Osteoblast (primary cell): ENCODE results near the gene GRIN2C. TPM values are rescaled to one million over a fixed set of nuclear protein-coding genes. Genes with fewer than 3 reads are reported as not detected.

Experiments used
- DNase-seq: peaks from one replicate; pipeline ENCODE4 v3.0.0; 2011; ENCODE audit warnings: low spot score, mixed read lengths; ENCODE audit not compliant: insufficient read length; ENCODE audit errors: missing footprints
- H2AFZ ChIP-seq: 2 replicates; pipeline ENCODE4 v1.6.0; 2011; ENCODE audit warnings: mild to moderate bottlenecking, low read length
- H3K27ac ChIP-seq: 2 replicates; pipeline ENCODE4 v1.5.1; 2011; ENCODE audit warnings: mild to moderate bottlenecking, low read depth, low read length, moderate library complexity
- H3K27me3 ChIP-seq: 2 replicates; pipeline ENCODE4 v1.6.0; 2012; ENCODE audit warnings: mild to moderate bottlenecking, control low read depth, inconsistent platforms, low read length, moderate library complexity; ENCODE audit not compliant: insufficient read depth
- H3K36me3 ChIP-seq: 2 replicates; pipeline ENCODE4 v1.5.1; 2011; ENCODE audit warnings: mild to moderate bottlenecking, low read length, control low read depth, moderate library complexity; ENCODE audit not compliant: insufficient read depth
- H3K4me1 ChIP-seq: 2 replicates; pipeline ENCODE4 v1.5.1; 2011; ENCODE audit warnings: mild to moderate bottlenecking, low read length, control low read depth, moderate library complexity; ENCODE audit not compliant: insufficient read depth
- H3K4me2 ChIP-seq: 2 replicates; pipeline ENCODE4 v1.6.0; 2011; ENCODE audit warnings: mild to moderate bottlenecking, low read length; ENCODE audit not compliant: insufficient read depth
- H3K4me3 ChIP-seq: fragments of 200-600 bp; sonication (generic); 3 replicates; pipeline ENCODE4 v1.5.1; 2012; ENCODE audit warnings: mild to moderate bottlenecking, low read length, inconsistent platforms; ENCODE audit not compliant: insufficient read depth
- H3K79me2 ChIP-seq: 2 replicates; pipeline ENCODE4 v1.6.0; 2012; ENCODE audit warnings: mild to moderate bottlenecking, low read length, control low read depth, inconsistent platforms; ENCODE audit not compliant: insufficient read depth
- H3K9me3 ChIP-seq: 2 replicates; pipeline ENCODE4 v1.5.1; 2011; ENCODE audit warnings: low read depth, low read length, control low read depth
- H4K20me1 ChIP-seq: 2 replicates; pipeline ENCODE4 v1.6.0; 2012; ENCODE audit warnings: mild to moderate bottlenecking, low read length, control low read depth; ENCODE audit not compliant: insufficient read depth
- total RNA-seq: library from RNA; depleted of rRNA; stranded (reverse); fragments of >200 nt; gene quantifications from 2 replicates; pipeline ENCODE4 v1.2.3, GENCODE V29; 2012
- TF ChIP-seq, protein P1 (sequence below): IDR thresholded peaks from 2 replicates; pipeline ENCODE4 v1.5.1; 2011; ENCODE audit warnings: mild to moderate bottlenecking, low read depth, low read length, moderate library complexity; ENCODE audit errors: extremely low read depth

GRIN2C gene
- total RNA-seq, 1 donor: 0.72 TPM

DNA sequence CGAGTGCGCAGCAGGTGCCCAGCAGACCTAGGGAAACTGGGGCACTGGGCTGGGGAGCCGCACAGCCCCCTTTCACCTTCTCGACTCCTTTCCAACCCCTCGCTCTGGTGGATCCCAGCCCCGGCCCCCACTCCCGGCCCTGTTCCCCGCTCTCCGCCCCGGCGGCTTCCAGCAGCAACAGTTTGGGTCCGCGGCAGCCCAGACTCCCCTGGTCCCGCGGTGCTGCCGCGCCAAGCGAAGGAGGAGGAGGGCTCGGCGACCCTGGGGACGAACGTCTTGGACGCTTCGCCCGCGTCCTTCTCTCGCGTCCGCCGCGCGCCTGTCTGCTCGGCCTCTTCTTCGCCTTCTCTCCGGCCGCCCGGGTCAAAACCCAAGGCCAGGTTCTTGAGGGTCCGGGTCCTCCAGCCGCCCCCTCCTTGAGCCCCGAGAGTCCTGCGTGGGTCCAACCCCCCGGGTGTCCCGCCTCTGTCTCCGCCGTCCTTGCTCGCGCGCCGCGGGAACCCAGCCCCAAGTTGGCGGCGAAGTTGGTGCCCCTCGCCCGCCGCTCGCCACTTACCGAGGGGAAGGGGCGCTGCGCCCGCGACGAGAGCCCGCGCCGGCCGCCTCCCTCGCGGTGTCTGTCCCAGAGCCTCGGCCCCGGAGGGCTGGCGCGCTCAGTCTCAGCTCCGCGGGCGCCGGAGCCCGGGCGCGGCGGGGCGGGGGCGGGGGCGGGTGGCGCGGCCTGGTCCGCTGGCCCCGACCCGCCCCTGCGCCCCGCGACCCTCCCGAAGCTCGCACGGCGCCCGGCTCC is 1.4 kb upstream of the GRIN2C start:
- Histone ChIP-seq H3K27ac (no peak overlapping the region), H4K20me1 (no peaks in the 10 kb centered on the region), H3K36me3 (no peaks in the 10 kb centered on the region), H3K4me2 (no peak overlapping the region), H3K9me3 (no peaks in the 10 kb centered on the region), H3K4me3 (no peak overlapping the region), H2AFZ (no peak overlapping the region), H3K27me3 (peaks cover 50% of the 10 kb centered on the region), H3K79me2 (no peaks in the 10 kb centered on the region), H3K4me1 (no peaks in the 10 kb centered on the region)
- DNase-seq: no peak
- TF ChIP-seq, protein P1, sequence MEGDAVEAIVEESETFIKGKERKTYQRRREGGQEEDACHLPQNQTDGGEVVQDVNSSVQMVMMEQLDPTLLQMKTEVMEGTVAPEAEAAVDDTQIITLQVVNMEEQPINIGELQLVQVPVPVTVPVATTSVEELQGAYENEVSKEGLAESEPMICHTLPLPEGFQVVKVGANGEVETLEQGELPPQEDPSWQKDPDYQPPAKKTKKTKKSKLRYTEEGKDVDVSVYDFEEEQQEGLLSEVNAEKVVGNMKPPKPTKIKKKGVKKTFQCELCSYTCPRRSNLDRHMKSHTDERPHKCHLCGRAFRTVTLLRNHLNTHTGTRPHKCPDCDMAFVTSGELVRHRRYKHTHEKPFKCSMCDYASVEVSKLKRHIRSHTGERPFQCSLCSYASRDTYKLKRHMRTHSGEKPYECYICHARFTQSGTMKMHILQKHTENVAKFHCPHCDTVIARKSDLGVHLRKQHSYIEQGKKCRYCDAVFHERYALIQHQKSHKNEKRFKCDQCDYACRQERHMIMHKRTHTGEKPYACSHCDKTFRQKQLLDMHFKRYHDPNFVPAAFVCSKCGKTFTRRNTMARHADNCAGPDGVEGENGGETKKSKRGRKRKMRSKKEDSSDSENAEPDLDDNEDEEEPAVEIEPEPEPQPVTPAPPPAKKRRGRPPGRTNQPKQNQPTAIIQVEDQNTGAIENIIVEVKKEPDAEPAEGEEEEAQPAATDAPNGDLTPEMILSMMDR: no peak

DNA sequence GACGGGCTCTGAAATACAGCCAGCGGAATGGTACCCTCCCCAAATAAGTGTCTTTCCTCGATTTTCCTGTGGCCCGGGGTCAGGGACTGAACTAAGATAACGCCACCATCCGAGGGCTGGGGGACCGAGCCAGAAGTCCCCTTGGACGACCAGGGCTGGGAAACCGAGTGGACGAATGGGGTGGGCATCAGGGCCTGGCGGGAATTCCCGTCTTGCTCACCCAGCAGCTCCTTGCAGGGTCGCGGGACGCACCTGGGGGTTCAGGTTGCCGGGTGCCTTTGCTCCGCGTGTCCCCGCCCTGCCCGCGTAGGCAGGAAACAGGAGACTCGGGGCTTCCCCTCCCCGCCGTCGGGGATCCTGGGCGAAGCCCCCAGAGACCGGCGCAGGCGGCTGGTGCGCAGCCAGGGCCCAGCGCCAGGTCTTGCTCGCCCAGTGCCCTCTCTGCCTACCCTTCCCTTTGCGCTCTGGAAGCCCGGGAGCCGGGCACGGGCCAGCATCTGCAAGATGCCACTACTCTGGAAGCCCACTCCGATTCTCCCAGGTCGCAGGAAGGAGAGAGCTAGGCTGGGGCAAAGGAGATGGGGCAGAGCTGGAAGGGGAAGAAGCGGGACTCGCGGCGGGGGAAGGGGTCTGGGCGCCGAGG is 665 bp upstream of the GRIN2C start:
- Histone ChIP-seq H3K36me3 (no peaks in the 10 kb centered on the region), H3K27me3 (peaks cover 56% of the 10 kb centered on the region), H3K9me3 (no peaks in the 10 kb centered on the region), H4K20me1 (no peaks in the 10 kb centered on the region), H2AFZ (no peak overlapping the region), H3K4me2 (no peak overlapping the region), H3K27ac (no peak overlapping the region), H3K79me2 (no peaks in the 10 kb centered on the region), H3K4me3 (no peak overlapping the region), H3K4me1 (no peaks in the 10 kb centered on the region)
- DNase-seq: no peak
- TF ChIP-seq, protein P1: no peak

DNA sequence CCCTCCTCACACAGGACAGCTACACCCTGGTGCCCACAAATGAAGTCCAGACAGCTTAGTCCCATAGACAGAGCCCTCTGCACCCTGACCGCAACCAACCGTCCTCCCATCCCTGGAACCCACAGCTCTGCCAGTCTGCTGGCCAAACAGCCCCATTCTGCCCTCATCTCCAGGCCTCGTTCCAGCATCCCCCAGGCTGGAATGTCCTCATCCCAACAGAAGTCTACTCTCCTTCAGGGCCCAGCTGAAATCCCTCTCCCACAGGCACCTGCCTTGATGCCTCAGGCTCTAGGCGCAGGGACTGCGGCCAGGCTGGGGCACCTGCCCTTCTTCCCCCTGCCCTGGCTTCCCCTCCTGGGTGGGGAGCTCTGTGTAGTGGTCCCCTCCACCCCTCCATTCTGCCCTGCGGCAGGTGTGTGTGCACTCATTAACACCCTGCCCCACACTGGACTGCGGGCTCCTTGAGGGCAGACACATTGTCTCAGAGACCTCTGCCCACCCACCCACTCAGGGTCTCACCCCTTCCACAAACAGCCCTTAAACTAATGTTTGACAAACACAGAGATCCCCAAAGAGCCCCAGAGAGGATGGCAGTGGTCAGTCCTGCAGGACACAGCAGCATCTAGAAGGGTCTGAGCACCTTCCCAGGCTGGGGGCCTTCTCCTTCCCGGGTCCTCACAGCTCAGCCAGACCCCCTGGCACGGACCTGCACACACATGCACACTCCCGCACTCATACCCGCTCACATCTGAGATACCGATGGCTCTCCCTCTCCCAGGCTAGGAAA is 820 bp downstream of the GRIN2C start:
- Histone ChIP-seq H3K4me3 (no peak overlapping the region), H3K27me3 (peaks cover 65% of the 10 kb centered on the region), H3K9me3 (no peaks in the 10 kb centered on the region), H3K36me3 (no peaks in the 10 kb centered on the region), H2AFZ (no peak overlapping the region), H3K4me2 (no peak overlapping the region), H3K4me1 (no peaks in the 10 kb centered on the region), H3K27ac (no peak overlapping the region), H3K79me2 (no peaks in the 10 kb centered on the region), H4K20me1 (no peaks in the 10 kb centered on the region)
- DNase-seq: peak; percentile 96
- TF ChIP-seq, protein P1: no peak

DNA sequence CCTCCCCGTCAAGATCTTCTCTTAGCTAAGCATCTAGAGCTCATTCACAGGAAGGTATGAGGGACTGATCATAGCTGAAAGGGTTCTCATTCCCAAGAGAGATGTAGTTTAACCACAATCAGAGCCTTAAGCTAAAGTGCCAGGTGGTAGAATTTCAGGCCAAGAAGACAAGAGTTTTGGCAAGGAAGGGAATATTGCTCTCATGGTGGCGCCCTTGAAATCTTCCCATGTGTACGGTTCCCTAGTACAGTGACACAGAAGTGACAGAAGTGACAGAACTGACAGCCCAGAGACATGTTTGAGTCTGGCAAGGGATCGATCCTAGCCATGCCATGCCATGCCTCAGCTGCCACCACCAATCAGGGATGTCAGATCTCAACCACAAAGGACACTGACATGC is 2.5 kb downstream of the GRIN2C start:
- H3K27me3 ChIP-seq: peaks cover 77% of the 10 kb centered on the region
- no peak overlapping the region for H3K4me3 ChIP-seq
- no peaks in the 10 kb centered on the region for H3K79me2 ChIP-seq
- no peak overlapping the region for H2AFZ ChIP-seq
- H3K4me1 ChIP-seq: no peaks in the 10 kb centered on the region
- H3K4me2 ChIP-seq: no peak overlapping the region
- H3K36me3 ChIP-seq: no peaks in the 10 kb centered on the region
- no peak overlapping the region for H3K27ac ChIP-seq
- no peaks in the 10 kb centered on the region for H3K9me3 ChIP-seq
- TF ChIP-seq, protein P1: no peak
- no peaks in the 10 kb centered on the region for H4K20me1 ChIP-seq
- DNase-seq: no peak
